ENCODE results near the gene FAM83G.
"Not testable (repeated sequence)": the region's sequence is repeated elsewhere in the genome, so short reads cannot be mapped to it uniquely, and the experiment has no call there.

The FAM83G gene

GRCh38 chr17:18925187-18925586, 79.4 kb downstream of the FAM83G start:
- in situ Hi-C loops (cut with HindIII; ENCODE audit: low sequenced_read_pairs): no loop called here
- no peak for DNase-seq (ENCODE audit: low read depth, low spot score)
- TF ChIP-seq CTCF (IDR thresholded peaks at IDR 0.05; ENCODE audit: low read depth, low read length): no peak
- H3K4me3 ChIP-seq (ENCODE audit: low read depth, low read length): no peak overlapping the region

- DNase-seq (ENCODE audit: low read depth, low spot score); in situ Hi-C loops (cut with HindIII; ENCODE audit: low sequenced_read_pairs); H3K4me3 ChIP-seq (ENCODE audit: low read depth, low read length): not testable (repeated sequence)
Measured at GRCh38 chr17:18922596-18922995, 82.0 kb downstream of the FAM83G start.

- peak; percentile 10 for DNase-seq (ENCODE audit: low read depth, low spot score)
- no peak overlapping the region for H3K4me3 ChIP-seq (ENCODE audit: low read depth, low read length)
- no peak for TF ChIP-seq CTCF (IDR thresholded peaks at IDR 0.05; ENCODE audit: low read depth, low read length)
- in situ Hi-C loops (cut with HindIII; ENCODE audit: low sequenced_read_pairs): no loop called here
Measured at GRCh38 chr17:18921912-18922451, 82.6 kb downstream of the FAM83G start.

- in situ Hi-C loops (cut with HindIII; ENCODE audit: low sequenced_read_pairs): no loop called here
- TF ChIP-seq CTCF (IDR thresholded peaks at IDR 0.05; ENCODE audit: low read depth, low read length): no peak
- no peak overlapping the region for H3K4me3 ChIP-seq (ENCODE audit: low read depth, low read length)
Measured at GRCh38 chr17:18921485-18921884, 83.1 kb downstream of the FAM83G start.

GRCh38 chr17:18920911-18921441, 83.6 kb downstream of the FAM83G start:
- in situ Hi-C loops (cut with HindIII; ENCODE audit: low sequenced_read_pairs): no loop called here
- DNase-seq (ENCODE audit: low read depth, low spot score): no peak
- H3K4me3 ChIP-seq (ENCODE audit: low read depth, low read length): no peak overlapping the region
- TF ChIP-seq CTCF (IDR thresholded peaks at IDR 0.05; ENCODE audit: low read depth, low read length): no peak

More at GRCh38 chr17:18921485-18921884, 83.1 kb downstream of the FAM83G start:
- DNase-seq (ENCODE audit: low read depth, low spot score): no peak

- no peak for TF ChIP-seq CTCF (IDR thresholded peaks at IDR 0.05; ENCODE audit: low read depth, low read length)
- in situ Hi-C loops (cut with HindIII; ENCODE audit: low sequenced_read_pairs): no loop called here
- H3K4me3 ChIP-seq (ENCODE audit: low read depth, low read length): no peak overlapping the region
- no peak for DNase-seq (ENCODE audit: low read depth, low spot score)
Measured at GRCh38 chr17:18919963-18920362, 84.6 kb downstream of the FAM83G start.

Measured in astrocyte of the spinal cord (primary cell).